MG63 (cell line): ENCODE measurements around the gene CORO2B. TPM values are rescaled to one million over a fixed set of nuclear protein-coding genes. Genes with fewer than 3 reads are reported as not detected.

Experiments used
- DNase-seq: peaks from one replicate; pipeline ENCODE4 v3.0.0-alpha.2; 2020
- H3K27me3 ChIP-seq: fragments of 250-450 bp; sonication (Bioruptor Pico); 2 replicates; pipeline ENCODE4 v1.5.1; 2020; ENCODE audit warnings: mild to moderate bottlenecking, moderate library complexity
- H3K36me3 ChIP-seq: fragments of 250-450 bp; sonication (Bioruptor Pico); 2 replicates; pipeline ENCODE4 v1.5.1; 2020; ENCODE audit warnings: mild to moderate bottlenecking, moderate library complexity
- H3K4me3 ChIP-seq: fragments of 250-450 bp; sonication (Bioruptor Pico); 2 replicates; pipeline ENCODE4 v1.5.1; 2020; ENCODE audit warnings: mild to moderate bottlenecking, moderate library complexity
- H3K9me3 ChIP-seq: fragments of 250-450 bp; sonication (Bioruptor Pico); 2 replicates; pipeline ENCODE4 v1.5.1; 2020; ENCODE audit warnings: mild to moderate bottlenecking, moderate library complexity
- total RNA-seq: library from RNA; depleted of rRNA; stranded (reverse); fragments of >200 nt; shearing (Covaris generic); gene quantifications from 2 replicates; pipeline ENCODE4 v1.2.3, GENCODE V29; 2014; ENCODE audit warnings: low replicate concordance

The CORO2B gene
- total RNA-seq, 1 experiment from 2014 or later: 7.1 TPM

DNA sequence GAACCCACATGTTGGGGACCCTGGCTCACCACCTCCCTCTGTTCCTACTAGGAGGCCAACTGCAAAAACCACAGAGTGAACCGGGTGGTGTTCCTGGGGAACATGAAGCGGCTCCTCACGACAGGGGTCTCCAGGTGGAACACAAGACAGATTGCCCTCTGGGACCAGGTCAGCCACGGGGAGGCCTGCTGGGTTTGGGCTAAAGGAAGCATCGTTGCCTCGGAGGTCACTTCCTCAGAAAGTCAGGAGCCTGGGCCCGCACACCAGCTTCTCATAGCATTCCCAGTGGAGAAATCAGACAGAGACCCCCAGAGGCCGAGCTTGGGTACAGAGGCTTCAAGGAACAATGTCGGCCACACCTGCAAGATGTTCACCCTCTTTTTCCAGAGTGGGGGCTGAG, 135.1 kb downstream of the CORO2B start:
- DNase-seq: no peak
- Histone ChIP-seq H3K27me3 (no peaks in the 10 kb centered on the region), H3K36me3 (peaks cover 59% of the 10 kb centered on the region), H3K4me3 (no peak overlapping the region), H3K9me3 (no peaks in the 10 kb centered on the region)

DNA sequence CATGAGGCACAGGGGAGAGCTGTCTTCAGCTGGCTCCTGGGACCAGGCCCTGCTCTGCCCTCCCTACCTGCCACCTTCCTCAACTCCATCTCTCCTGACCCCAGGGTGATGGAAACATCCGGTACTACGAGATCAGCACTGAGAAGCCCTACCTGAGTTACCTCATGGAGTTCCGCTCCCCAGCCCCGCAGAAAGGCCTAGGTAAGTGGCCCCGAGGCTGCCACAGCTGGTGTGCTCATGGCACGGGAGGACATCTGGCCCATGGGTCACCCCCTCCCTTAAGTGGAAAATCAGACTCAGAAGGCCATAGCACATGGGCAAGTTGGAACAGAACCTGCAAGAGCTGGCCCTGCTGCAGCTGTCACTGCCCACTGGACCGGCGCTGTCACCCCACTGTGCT, 136.3 kb downstream of the CORO2B start:
- Histone ChIP-seq H3K36me3 (peaks cover 63% of the 10 kb centered on the region), H3K4me3 (no peak overlapping the region)

GRCh38 chr15:68717951-68718350, 139.2 kb downstream of the CORO2B start:
- Histone ChIP-seq H3K36me3 (peaks cover 45% of the 10 kb centered on the region), H3K4me3 (no peak overlapping the region), H3K27me3 (no peaks in the 10 kb centered on the region), H3K9me3 (no peaks in the 10 kb centered on the region)
- DNase-seq: no peak

More for the DNA sequence above, 136.3 kb downstream of the CORO2B start:
- no peak for DNase-seq
- Histone ChIP-seq H3K9me3 (no peaks in the 10 kb centered on the region), H3K27me3 (no peaks in the 10 kb centered on the region)

DNA sequence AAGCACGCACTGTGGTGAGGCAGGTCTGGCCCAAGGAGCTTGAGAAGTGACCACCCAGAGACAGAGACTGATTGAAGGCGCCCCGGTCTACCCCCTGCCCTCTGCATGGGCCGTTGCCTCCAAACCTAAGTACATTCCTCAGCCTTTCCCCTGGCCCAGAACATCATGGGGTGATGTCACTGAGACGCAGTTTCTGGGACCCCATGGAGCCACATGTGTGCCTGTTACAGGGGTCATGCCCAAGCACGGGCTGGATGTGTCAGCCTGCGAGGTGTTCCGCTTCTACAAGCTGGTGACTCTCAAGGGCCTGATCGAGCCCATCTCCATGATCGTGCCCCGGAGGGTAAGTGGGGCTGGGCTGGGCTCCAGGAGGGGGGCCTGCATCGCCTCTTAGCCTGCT, 139.7 kb downstream of the CORO2B start:
- H3K27me3 ChIP-seq: no peaks in the 10 kb centered on the region
- H3K9me3 ChIP-seq: no peaks in the 10 kb centered on the region
- DNase-seq: no peak

GRCh38 chr15:68719051-68719450, 140.3 kb downstream of the CORO2B start:
- H3K4me3 ChIP-seq: no peak overlapping the region

More for the DNA sequence above, 139.7 kb downstream of the CORO2B start:
- H3K36me3 ChIP-seq: peaks cover 40% of the 10 kb centered on the region
- H3K4me3 ChIP-seq: no peak overlapping the region

DNA sequence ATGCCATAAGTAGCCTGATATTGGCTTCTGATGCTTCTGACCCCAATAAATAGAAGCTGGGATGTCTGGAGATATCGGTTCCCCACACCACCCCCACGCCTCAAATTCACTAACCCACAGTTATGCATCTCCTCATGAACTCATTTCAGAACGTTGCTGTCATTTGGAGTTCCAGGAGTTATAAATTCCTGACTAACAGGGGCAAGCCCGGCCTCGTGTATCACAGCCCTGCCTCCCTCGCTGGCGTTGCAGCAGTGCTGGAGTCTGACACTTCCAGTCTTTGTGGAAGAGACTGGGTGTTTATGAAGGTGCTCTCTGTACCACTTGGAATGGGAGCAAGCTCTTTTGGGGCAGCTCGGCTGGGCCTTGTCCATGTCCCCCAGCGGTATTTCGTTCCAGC, 140.9 kb downstream of the CORO2B start:
- H3K4me3 ChIP-seq: no peak overlapping the region
- H3K27me3 ChIP-seq: no peaks in the 10 kb centered on the region
- H3K9me3 ChIP-seq: no peaks in the 10 kb centered on the region
- no peak for DNase-seq
- peaks cover 29% of the 10 kb centered on the region for H3K36me3 ChIP-seq

More at GRCh38 chr15:68719051-68719450, 140.3 kb downstream of the CORO2B start:
- Histone ChIP-seq H3K36me3 (peaks cover 34% of the 10 kb centered on the region), H3K9me3 (no peaks in the 10 kb centered on the region), H3K27me3 (no peaks in the 10 kb centered on the region)
- no peak for DNase-seq

DNA sequence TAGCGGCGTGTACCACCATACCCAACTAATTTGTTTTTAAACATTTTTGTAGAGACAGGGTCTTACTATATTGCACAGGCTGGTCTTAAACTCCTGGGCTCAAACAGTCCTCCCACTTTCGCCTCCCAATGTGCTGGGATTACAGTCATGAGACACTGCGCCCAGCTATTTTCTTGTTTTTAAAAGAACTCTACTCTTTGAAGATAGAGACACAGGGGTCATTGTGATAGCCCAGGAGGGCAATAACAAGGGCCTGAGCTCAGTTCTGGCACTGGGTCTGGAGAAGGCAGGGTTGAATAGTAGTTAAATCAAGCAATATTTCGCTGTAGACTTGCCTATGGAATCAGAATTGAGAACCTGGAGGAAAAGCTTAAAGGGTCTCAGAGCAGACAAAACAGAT, 143.1 kb downstream of the CORO2B start:
- no peak for DNase-seq
- no peaks in the 10 kb centered on the region for H3K27me3 ChIP-seq
- peaks cover 13% of the 10 kb centered on the region for H3K36me3 ChIP-seq
- no peak overlapping the region for H3K4me3 ChIP-seq
- H3K9me3 ChIP-seq: no peaks in the 10 kb centered on the region

GRCh38 chr15:68725736-68726135, 146.9 kb downstream of the CORO2B start:
- H3K27me3 ChIP-seq: no peaks in the 10 kb centered on the region
- DNase-seq: no peak

DNA sequence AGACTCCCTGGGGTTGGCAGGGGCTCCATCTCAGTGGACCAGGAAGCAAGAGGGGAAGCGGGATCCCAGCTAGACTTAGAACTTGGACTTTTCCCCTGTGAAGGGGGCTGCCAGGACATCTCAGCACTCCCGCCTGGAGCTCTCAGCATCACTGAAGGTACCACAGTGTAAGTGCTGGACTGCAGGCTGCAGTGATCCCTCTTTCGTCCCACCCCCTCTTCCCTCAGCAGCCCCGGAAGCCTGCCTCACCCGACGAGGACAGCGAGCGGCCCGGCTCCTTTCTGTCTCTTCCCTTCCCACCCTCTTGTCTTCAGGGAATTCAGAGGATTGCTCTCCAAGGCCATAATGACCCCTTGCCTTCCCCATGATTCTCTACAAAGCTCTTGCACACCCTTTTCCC, 147.5 kb downstream of the CORO2B start:
- Histone ChIP-seq H3K9me3 (no peaks in the 10 kb centered on the region), H3K36me3 (peaks cover 2% of the 10 kb centered on the region), H3K27me3 (no peaks in the 10 kb centered on the region), H3K4me3 (no peak overlapping the region)
- no peak for DNase-seq

More at GRCh38 chr15:68725736-68726135, 146.9 kb downstream of the CORO2B start:
- no peaks in the 10 kb centered on the region for H3K9me3 ChIP-seq
- no peak overlapping the region for H3K4me3 ChIP-seq
- H3K36me3 ChIP-seq: peaks cover 2% of the 10 kb centered on the region

GRCh38 chr15:68729789-68730411, 151.1 kb downstream of the CORO2B start:
- H3K27me3 ChIP-seq: no peaks in the 10 kb centered on the region
- peaks cover 2% of the 10 kb centered on the region; the same call in 1 of the 2 replicates for H3K36me3 ChIP-seq
- no peak overlapping the region for H3K4me3 ChIP-seq
- H3K9me3 ChIP-seq: no peaks in the 10 kb centered on the region
- peak; percentile 77 for DNase-seq

GRCh38 chr15:68730471-68730919, 151.7 kb downstream of the CORO2B start:
- peak; percentile 34 for DNase-seq
- peaks cover 2% of the 10 kb centered on the region; the same call in 1 of the 2 replicates for H3K36me3 ChIP-seq
- H3K9me3 ChIP-seq: no peaks in the 10 kb centered on the region

GRCh38 chr15:68730976-68731897, 152.4 kb downstream of the CORO2B start:
- no peaks in the 10 kb centered on the region for H3K9me3 ChIP-seq
- DNase-seq: no peak
- no peaks in the 10 kb centered on the region for H3K27me3 ChIP-seq
- H3K4me3 ChIP-seq: no peak overlapping the region
- peaks cover 2% of the 10 kb centered on the region; the same call in 1 of the 2 replicates for H3K36me3 ChIP-seq

More at GRCh38 chr15:68730471-68730919, 151.7 kb downstream of the CORO2B start:
- H3K4me3 ChIP-seq: no peak overlapping the region
- no peaks in the 10 kb centered on the region for H3K27me3 ChIP-seq

DNA sequence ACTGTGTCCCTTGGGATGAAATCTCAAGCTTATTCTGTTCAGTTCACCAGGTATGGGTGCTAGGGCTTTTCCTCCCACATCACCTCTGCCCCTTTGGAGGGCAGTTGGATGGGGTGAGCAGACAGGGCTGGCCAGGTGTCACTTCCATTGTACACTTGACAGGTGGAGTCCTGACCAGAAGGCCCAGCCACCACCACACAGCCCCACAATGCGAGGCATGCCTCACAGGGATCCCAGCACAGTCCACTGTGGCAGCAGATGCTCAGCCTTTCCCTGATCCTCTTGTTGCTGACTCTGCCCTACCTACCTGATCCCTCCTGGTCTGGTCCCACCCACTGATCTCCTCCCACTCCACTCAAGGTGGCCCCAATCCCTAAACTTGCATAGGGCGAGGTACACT, 153.7 kb downstream of the CORO2B start:
- DNase-seq: no peak
- Histone ChIP-seq H3K4me3 (no peak overlapping the region), H3K27me3 (no peaks in the 10 kb centered on the region), H3K36me3 (peaks cover 2% of the 10 kb centered on the region; the same call in 1 of the 2 replicates), H3K9me3 (no peaks in the 10 kb centered on the region)

GRCh38 chr15:68733666-68734065, 154.9 kb downstream of the CORO2B start:
- Histone ChIP-seq H3K36me3 (peaks cover 2% of the 10 kb centered on the region; the same call in 1 of the 2 replicates), H3K27me3 (no peaks in the 10 kb centered on the region), H3K4me3 (no peak overlapping the region), H3K9me3 (no peaks in the 10 kb centered on the region)
- DNase-seq: no peak

- no peaks in the 10 kb centered on the region for H3K27me3 ChIP-seq
- peaks cover 2% of the 10 kb centered on the region; the same call in 1 of the 2 replicates for H3K36me3 ChIP-seq
- H3K9me3 ChIP-seq: no peaks in the 10 kb centered on the region
- DNase-seq: no peak
- H3K4me3 ChIP-seq: no peak overlapping the region
Observed at GRCh38 chr15:68734352-68734751, 155.6 kb downstream of the CORO2B start.

DNA sequence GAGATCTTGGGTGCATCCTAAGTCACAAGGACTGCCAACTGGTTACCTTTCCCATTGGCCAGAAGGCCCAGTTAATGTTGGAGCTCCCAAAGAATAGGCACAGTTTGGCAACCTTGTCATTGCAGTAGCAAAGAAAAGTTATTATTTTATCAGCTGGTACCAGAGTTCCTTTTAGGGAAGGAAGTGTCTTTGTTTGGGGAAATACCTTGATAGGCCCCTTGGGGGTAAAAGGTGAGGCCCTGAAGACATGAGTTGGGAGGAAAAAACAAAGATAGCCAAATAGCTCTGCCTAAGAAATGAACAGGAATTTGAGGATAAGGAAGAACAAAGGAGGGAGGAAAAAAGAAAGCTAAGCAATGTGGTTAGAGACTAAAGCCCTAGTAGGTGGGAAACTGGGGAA, 156.1 kb downstream of the CORO2B start:
- Histone ChIP-seq H3K4me3 (no peak overlapping the region), H3K36me3 (0 out of 2 replicates have a peak, but pooled peaks cover 2% of the 10 kb centered on the region), H3K27me3 (no peaks in the 10 kb centered on the region), H3K9me3 (no peaks in the 10 kb centered on the region)
- no peak for DNase-seq

DNA sequence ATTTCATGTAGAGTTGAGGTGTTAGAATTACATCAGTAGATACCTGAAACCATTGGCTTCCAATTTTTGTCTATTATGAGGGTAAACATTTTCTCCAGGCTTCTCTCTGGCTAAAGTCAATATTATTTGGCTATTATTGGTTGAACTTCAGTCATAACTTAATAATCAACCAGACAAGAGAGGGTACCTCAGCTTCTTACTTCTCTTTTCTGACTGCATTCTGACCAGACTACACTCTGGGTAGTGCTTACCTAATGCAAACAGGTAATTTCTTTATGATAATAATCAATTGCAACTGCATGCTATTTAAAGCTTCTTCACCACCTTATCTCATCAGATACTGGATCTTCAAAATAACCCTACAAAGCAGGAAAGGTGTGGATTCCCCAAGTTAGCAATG, 156.8 kb downstream of the CORO2B start:
- Histone ChIP-seq H3K36me3 (0 out of 2 replicates have a peak, but pooled peaks cover under 1% of the 10 kb centered on the region), H3K9me3 (no peaks in the 10 kb centered on the region), H3K4me3 (no peak overlapping the region), H3K27me3 (no peaks in the 10 kb centered on the region)
- DNase-seq: no peak
